SK-N-SH (cell line): ENCODE results near the gene ERC2. TPM values are rescaled to one million over a fixed set of nuclear protein-coding genes. Genes with fewer than 3 reads are reported as not detected.

Experiments
- CTCF ChIA-PET: fragments of 300-600, 350-600 bp; formaldehyde crosslinking; extraction: SDS; loops from one replicate; lab custom pipeline; 2021; lab: Yijun Ruan, JAX
- POLR2A ChIA-PET: fragments of 350-600 bp; sonication (Branson Sonifier 250); formaldehyde crosslinking; extraction: SDS; loops from one replicate; lab custom pipeline; 2020; ENCODE audit warnings: antibody characterized with exemption, inconsistent platforms; lab: Yijun Ruan, JAX
- DNase-seq: peaks from one replicate; pipeline ENCODE4 v3.0.0; 2012
- H2AFZ ChIP-seq: fragments of 200-600 bp; sonication (generic); 2 replicates; pipeline ENCODE4 v1.8.1; 2016; ENCODE audit warnings: antibody characterized with exemption, mild to moderate bottlenecking, low read depth
- H3F3A ChIP-seq: fragments of 200-600 bp; sonication (generic); replicated peaks from 2 replicates; pipeline ENCODE3; 2016; ENCODE audit warnings: antibody characterized with exemption, mild to moderate bottlenecking; ENCODE audit not compliant: insufficient read depth
- H3K27ac ChIP-seq, 2 experiments: fragments of 200-500 bp in 1 of 2; fragments of 200-600 bp in 1 of 2; sonication (Bioruptor generic) in 1 of 2; sonication (generic), shearing (Covaris generic) in 1 of 2; 2 replicates each; pipeline versions ENCODE4 v1.5.1 to v1.6.1; 2014 to 2016; ENCODE audit warnings: low read depth in 2 of 2, inconsistent platforms in 1 of 2, low read length in 1 of 2, mild to moderate bottlenecking in 1 of 2, mixed read lengths in 1 of 2
- H3K27me3 ChIP-seq: fragments of 200-600 bp; sonication (generic), shearing (Covaris generic); 2 replicates; pipeline ENCODE4 v1.6.1; 2016; ENCODE audit warnings: mixed run types; ENCODE audit not compliant: insufficient read depth
- H3K36me3 ChIP-seq, 2 experiments: fragments of 200-500 bp in 1 of 2; fragments of 200-600 bp in 1 of 2; sonication (Bioruptor generic) in 1 of 2; sonication (generic) in 1 of 2; replicated peaks in 1 of 2; 2 replicates each; pipeline versions ENCODE3 to v1.5.1; 2014 to 2016; ENCODE audit warnings: low read length in 1 of 2, mild to moderate bottlenecking in 1 of 2; ENCODE audit not compliant: insufficient read depth in 2 of 2, control insufficient read depth in 1 of 2
- H3K4me1 ChIP-seq, 2 experiments: fragments of 200-500 bp in 1 of 2; fragments of 200-600 bp in 1 of 2; sonication (Bioruptor generic) in 1 of 2; sonication (generic), shearing (Covaris generic) in 1 of 2; 2 replicates each; pipeline versions ENCODE4 v1.5.1 to v1.6.1; 2014 to 2016; ENCODE audit warnings: low read depth in 1 of 2, low read length in 1 of 2, mixed run types in 1 of 2; ENCODE audit not compliant: insufficient read depth in 2 of 2, control insufficient read depth in 1 of 2
- H3K4me2 ChIP-seq: fragments of 200-600 bp; sonication (generic), shearing (Covaris generic); 2 replicates; pipeline ENCODE4 v1.6.1; 2017; ENCODE audit warnings: mixed run types
- H3K4me3 ChIP-seq, 2 experiments: fragments of 200-500 bp in 1 of 2; fragments of 200-600 bp in 1 of 2; sonication (Bioruptor generic) in 1 of 2; sonication (generic), shearing (Covaris generic) in 1 of 2; 2 replicates each; pipeline versions ENCODE4 v1.5.1 to v1.8.1; 2014 to 2016; ENCODE audit warnings: low read depth in 2 of 2, inconsistent platforms in 1 of 2, low read length in 1 of 2, mild to moderate bottlenecking in 1 of 2, mixed read lengths in 1 of 2, moderate library complexity in 1 of 2
- H3K79me2 ChIP-seq: fragments of 200-600 bp; sonication (generic); 2 replicates; pipeline ENCODE4 v1.8.1; 2017; ENCODE audit warnings: mild to moderate bottlenecking; ENCODE audit not compliant: insufficient read depth
- H3K9ac ChIP-seq: fragments of 200-600 bp; sonication (generic); 2 replicates; pipeline ENCODE4 v1.6.1; 2017; ENCODE audit warnings: mixed run types
- H3K9me2 ChIP-seq: fragments of 200-600 bp; sonication (generic); 2 replicates; pipeline ENCODE4 v1.6.1; 2017; ENCODE audit warnings: mixed run types
- H3K9me3 ChIP-seq: fragments of 200-600 bp; sonication (generic); 2 replicates; pipeline ENCODE4 v1.6.1; 2017; ENCODE audit warnings: mixed run types, mild to moderate bottlenecking, moderate library complexity
- H4K20me1 ChIP-seq: fragments of 200-600 bp; sonication (generic); 2 replicates; pipeline ENCODE4 v1.6.1; 2017; ENCODE audit warnings: mild to moderate bottlenecking, mixed run types; ENCODE audit not compliant: insufficient read depth
- CHD2 ChIP-seq: fragments of 150-350 bp; IDR thresholded peaks from 2 replicates; pipeline ENCODE4 v1.6.1; 2018; ENCODE audit warnings: low read length; ENCODE audit not compliant: partially characterized antibody
- EZH2phosphoT487 ChIP-seq: fragments of 200-600 bp; sonication (generic); IDR thresholded peaks from 2 replicates; pipeline ENCODE4 v1.6.1; 2017; ENCODE audit warnings: low read depth, mixed run types, mild to moderate bottlenecking, antibody characterized with exemption, moderate library complexity, borderline replicate concordance
- IRF3 ChIP-seq: fragments of 150-350 bp; IDR thresholded peaks from 2 replicates; pipeline ENCODE4 v1.6.1; 2016; ENCODE audit warnings: mild to moderate bottlenecking, low read depth, low read length
- MAX ChIP-seq: IDR thresholded peaks from 2 replicates; pipeline ENCODE4 v1.4.0; 2012; ENCODE audit warnings: low read depth
- NRF1 ChIP-seq: IDR thresholded peaks from 2 replicates; pipeline ENCODE4 v1.6.1; 2012; ENCODE audit warnings: low read depth, mild to moderate bottlenecking, low read length
- PBX3 ChIP-seq: IDR thresholded peaks from 2 replicates; pipeline ENCODE4; 2012
- POLR2AphosphoS5 ChIP-seq: IDR thresholded peaks from 2 replicates; pipeline ENCODE4 v1.6.1; 2012; ENCODE audit warnings: low read depth, low read length
- REST ChIP-seq: IDR thresholded peaks from 2 replicates; pipeline ENCODE4 v1.6.1; 2012; ENCODE audit warnings: mild to moderate bottlenecking, low read depth, low read length, moderate library complexity
- SMC3 ChIP-seq: IDR thresholded peaks from 2 replicates; pipeline ENCODE4 v1.6.1; 2012; ENCODE audit warnings: low read depth, low read length, improper control_type of control experiment
- TEAD4 ChIP-seq: IDR thresholded peaks from 2 replicates; pipeline ENCODE4 v1.4.0; 2012; ENCODE audit warnings: mild to moderate bottlenecking, borderline replicate concordance; ENCODE audit not compliant: insufficient read depth
- USF1 ChIP-seq: IDR thresholded peaks from 2 replicates; pipeline ENCODE4 v1.4.0; 2012; ENCODE audit warnings: low read depth, borderline replicate concordance
- YY1 ChIP-seq: IDR thresholded peaks from 2 replicates; pipeline ENCODE4 v1.4.0; 2012; ENCODE audit warnings: low read depth, mild to moderate bottlenecking
- WGBS: methylation state at CpG from one replicate; pipeline ENCODE4 v1.1.6; 2017; ENCODE audit warnings: low lambda C conversion rate; 5-methylcytosine and 5-hydroxymethylcytosine counted together
- polyA plus RNA-seq, 3 experiments: library from polyadenylated mRNA; depleted of rRNA; stranded (reverse); fragments of >200 nt; gene quantifications; 2 replicates each; pipeline ENCODE4 v1.2.3, GENCODE V29; 2012

The ERC2 gene
- polyA plus RNA-seq, 1 of the 3 experiments (the other 2 are of a cell fraction) = 1.6 TPM

GRCh38 chr3:55969634-55970033 is 498.6 kb downstream of the ERC2 start:
- TF ChIP-seq CHD2 = no peak
- no peak for TF ChIP-seq REST
- no peak for TF ChIP-seq YY1
- no peak for TF ChIP-seq SMC3
- no peak for TF ChIP-seq PBX3
- no peak for TF ChIP-seq USF1
- no peak for TF ChIP-seq EZH2phosphoT487
- TF ChIP-seq NRF1 = no peak
- no peak for TF ChIP-seq IRF3
- no peak for TF ChIP-seq POLR2AphosphoS5
- no peak for TF ChIP-seq MAX
- TF ChIP-seq TEAD4 = no peak

More at GRCh38 chr3:55969634-55970033, 498.6 kb downstream of the ERC2 start:
- CTCF ChIA-PET = interaction anchor here (0.7 kb wide), 1 partner anchor 1263 kb away, joined by 3 read pairs; no protein-coding TSS in a partner anchor
- 79% methylated on average over 2 of the region's 2 CpGs for WGBS
- no peaks in the 10 kb centered on the region for H3K4me1 ChIP-seq
- H3K4me3 ChIP-seq = no peak overlapping the region
- H3K4me2 ChIP-seq = no peak overlapping the region
- H4K20me1 ChIP-seq = no peaks in the 10 kb centered on the region
- no peak for DNase-seq
- H3K79me2 ChIP-seq = no peaks in the 10 kb centered on the region
- H3K36me3 ChIP-seq = no peaks in the 10 kb centered on the region
- H3K9ac ChIP-seq = no peak overlapping the region
- no peaks in the 10 kb centered on the region for H3K9me3 ChIP-seq
- no peak overlapping the region for H2AFZ ChIP-seq
- H3K9me2 ChIP-seq = no peaks in the 10 kb centered on the region
- POLR2A ChIA-PET = no interaction called here
- no peaks in the 10 kb centered on the region for H3K27me3 ChIP-seq
- no peaks in the 10 kb centered on the region for H3F3A ChIP-seq
- H3K27ac ChIP-seq = no peak overlapping the region
